AG09319 (cell line): ENCODE measurements around the gene DYSF.

Source experiments
- DNase-seq: peaks from one replicate; pipeline ENCODE4 v3.0.0-alpha.2; 2010; ENCODE audit warnings: low read depth; ENCODE audit errors: extremely low read depth
- CTCF ChIP-seq: IDR thresholded peaks from 2 replicates; pipeline ENCODE4 v1.5.1; 2011; ENCODE audit warnings: low read depth, mild to moderate bottlenecking, inconsistent platforms, low read length, moderate library complexity

Gene DYSF

GRCh38 chr2:71538656-71539265 lies 85.4 kb downstream of the DYSF start:
- no peak for DNase-seq
- TF ChIP-seq CTCF: no peak

DNA sequence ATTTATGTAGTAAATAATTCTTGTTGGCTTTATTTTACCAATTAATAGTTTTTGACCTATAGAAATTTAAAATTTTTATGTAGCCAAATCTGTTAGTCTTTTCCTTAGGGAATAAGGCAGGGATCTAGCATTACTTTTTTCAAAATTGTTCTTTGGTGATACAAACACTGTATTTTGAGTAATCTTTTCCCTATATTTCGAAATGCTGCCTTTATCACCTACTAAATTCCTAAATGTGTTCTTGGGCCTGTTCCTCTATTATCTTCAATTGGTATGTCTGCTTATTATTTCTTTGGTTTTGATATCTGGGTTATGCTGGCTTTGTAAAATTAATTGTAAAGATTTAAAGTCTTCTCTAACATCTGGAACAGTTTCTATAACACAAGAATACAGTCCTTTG lies 87.5 kb downstream of the DYSF start:
- no peak for TF ChIP-seq CTCF
- DNase-seq: no peak

DNA sequence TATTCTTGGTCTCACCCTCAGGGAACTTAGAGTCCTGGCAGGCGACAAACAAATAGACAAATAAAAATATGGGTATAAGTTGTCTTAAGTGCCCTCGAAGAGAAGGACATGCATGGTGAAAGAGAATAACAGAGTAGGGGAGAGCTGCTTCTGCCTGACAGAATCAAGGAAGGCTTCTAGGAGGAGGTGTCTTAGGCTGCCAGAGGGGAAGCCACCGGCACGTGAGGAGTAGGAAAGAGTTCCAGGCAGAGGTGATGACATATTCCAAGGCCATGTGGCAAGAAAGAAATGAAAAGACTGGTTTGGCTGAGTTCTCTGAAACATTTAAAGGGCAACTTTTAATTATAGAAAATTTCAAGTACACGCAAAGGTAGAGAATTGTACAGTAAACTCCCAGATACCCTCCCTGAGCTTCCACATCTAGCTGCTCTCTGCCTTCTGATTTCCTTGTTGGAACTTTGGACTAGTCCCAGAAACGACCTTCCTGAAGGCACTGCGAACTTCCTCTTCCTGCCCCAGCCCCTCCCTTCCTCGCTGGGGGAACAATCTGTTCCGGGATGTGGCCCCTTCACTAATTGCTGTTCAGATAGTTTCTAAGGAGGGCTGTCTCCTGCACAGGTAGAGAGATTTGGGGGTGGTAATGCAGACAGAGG lies 91.7 kb downstream of the DYSF start:
- DNase-seq: no peak
- TF ChIP-seq CTCF: no peak

- peak; percentile 32 for DNase-seq
- peak; percentile 75 for TF ChIP-seq CTCF
These were observed 92.4 kb downstream of the DYSF start for GRCh38 chr2:71545572-71546274.

DNA sequence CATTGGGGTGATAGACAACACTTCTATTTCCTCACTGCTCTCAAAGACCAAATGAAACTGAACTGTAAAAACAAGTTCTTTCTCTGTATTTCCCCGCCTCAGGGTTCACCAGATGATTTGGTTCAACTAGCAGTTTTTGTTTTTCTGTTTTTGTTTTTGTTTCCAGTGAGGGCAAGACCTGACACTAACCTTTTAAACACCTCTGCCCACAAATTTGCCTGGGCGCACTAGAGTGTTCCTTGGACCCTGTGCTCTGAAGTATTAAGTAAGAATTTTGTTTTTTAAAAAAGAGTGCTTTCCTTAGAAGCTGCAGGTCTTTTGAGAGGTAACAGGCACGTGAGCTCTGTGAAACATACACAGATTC lies 92.9 kb downstream of the DYSF start:
- DNase-seq: no peak
- TF ChIP-seq CTCF: no peak

- no peak for TF ChIP-seq CTCF
- no peak for DNase-seq
These were observed 93.5 kb downstream of the DYSF start for GRCh38 chr2:71546777-71547281.
